Measurements from ENCODE around the gene TDRKH. TPM values are rescaled to one million over a fixed set of nuclear protein-coding genes. Genes with fewer than 3 reads are reported as not detected.

TDRKH gene
- total RNA-seq, 1 experiment from 2014 or later: 25.7 TPM

- Mint-ChIP-seq H3K9me3 (ENCODE audit: low read depth, unreplicated experiment) (no peaks in the 10 kb centered on the region), H3K4me1 (ENCODE audit: low read depth, unreplicated experiment) (peaks cover 41% of the 10 kb centered on the region), H3K4me3 (ENCODE audit: low read depth, unreplicated experiment) (no peak overlapping the region), H3K27ac (ENCODE audit: unreplicated experiment) (no peak overlapping the region), H3K36me3 (ENCODE audit: insufficient read depth, unreplicated experiment) (no peaks in the 10 kb centered on the region), H3K27me3 (ENCODE audit: unreplicated experiment) (peaks cover 28% of the 10 kb centered on the region)
- no TSS peak for BruUV-seq (replicated peaks)
- DNase-seq: no peak
- CTCF ChIA-PET: interaction anchor here (0.6 to 0.7 kb wide), 3 partner anchors 40 to 188 kb away, joined by 3 to 13 read pairs (median 9); no protein-coding TSS in a partner anchor
- intact Hi-C loops (cut with micrococcal nuclease; ENCODE audit: unreplicated experiment): no loop called here
- no peak for TF ChIP-seq CTCF (IDR thresholded peaks at IDR 0.05; ENCODE audit: unreplicated experiment)
Observed at GRCh38 chr1:151827853-151828252, 37.6 kb upstream of the TDRKH start.

DNA sequence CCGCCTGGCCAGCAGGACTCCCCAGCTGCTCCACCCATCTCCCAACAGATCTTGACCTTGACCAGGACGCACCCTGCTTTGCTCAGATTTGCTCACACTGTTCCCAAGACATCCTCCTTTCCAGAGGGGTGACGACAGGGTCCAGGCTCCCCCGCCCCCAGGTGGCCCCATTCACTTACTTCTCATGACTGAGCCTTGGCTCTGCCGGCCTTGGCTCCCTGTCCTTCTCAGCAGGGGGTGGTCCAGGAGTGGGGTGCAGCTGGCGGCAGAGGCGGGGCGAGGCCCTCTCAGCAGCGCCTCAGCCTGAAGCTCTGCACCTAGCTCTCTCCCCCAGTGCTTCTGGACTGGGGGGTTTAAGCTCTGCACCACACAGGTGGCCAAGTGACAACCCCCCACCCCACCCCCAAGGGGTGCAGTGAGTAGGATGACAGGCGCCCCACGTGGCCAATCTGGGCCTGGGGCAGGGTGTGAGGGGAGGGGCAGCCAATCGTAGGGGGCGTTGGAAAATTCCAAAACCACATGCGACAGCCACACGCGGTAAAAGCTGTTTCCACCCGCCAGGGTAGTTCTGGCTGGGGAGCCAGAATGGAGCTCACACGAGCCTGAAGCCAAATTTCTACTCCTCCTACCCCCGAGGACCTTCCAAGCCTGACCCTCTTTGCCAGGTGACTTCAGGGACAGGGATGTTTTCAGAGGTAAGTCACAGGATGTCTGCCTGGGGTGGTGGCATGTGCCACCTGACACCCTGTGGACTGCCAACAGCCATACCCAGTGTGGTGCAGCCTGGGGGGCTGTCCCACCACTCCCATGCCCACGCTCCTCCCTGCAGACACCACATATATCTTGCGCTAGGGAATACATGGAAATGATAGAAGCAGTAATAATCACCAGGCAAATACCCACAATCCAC is 35.7 kb upstream of the TDRKH start:
- Mint-ChIP-seq H3K27ac (ENCODE audit: unreplicated experiment) (no peak overlapping the region), H3K27me3 (ENCODE audit: unreplicated experiment) (peaks cover 40% of the 10 kb centered on the region), H3K36me3 (ENCODE audit: insufficient read depth, unreplicated experiment) (no peaks in the 10 kb centered on the region), H3K9me3 (ENCODE audit: low read depth, unreplicated experiment) (no peaks in the 10 kb centered on the region), H3K4me1 (ENCODE audit: low read depth, unreplicated experiment) (peaks cover 23% of the 10 kb centered on the region), H3K4me3 (ENCODE audit: low read depth, unreplicated experiment) (no peak overlapping the region)
- intact Hi-C loops (cut with micrococcal nuclease; ENCODE audit: unreplicated experiment): no loop called here
- BruUV-seq (replicated peaks): no TSS peak
- TF ChIP-seq CTCF (IDR thresholded peaks at IDR 0.05; ENCODE audit: unreplicated experiment): no peak
- DNase-seq: no peak
- CTCF ChIA-PET: interaction anchor here (0.6 kb wide), 2 partner anchors 279 to 335 kb away, joined by 3 read pairs; no protein-coding TSS in a partner anchor

GRCh38 chr1:151825204-151825603 is 34.9 kb upstream of the TDRKH start:
- TF ChIP-seq CTCF (IDR thresholded peaks at IDR 0.05; ENCODE audit: unreplicated experiment): no peak
- H3K36me3 Mint-ChIP-seq (ENCODE audit: insufficient read depth, unreplicated experiment): no peaks in the 10 kb centered on the region
- CTCF ChIA-PET: no interaction called here
- peaks cover 40% of the 10 kb centered on the region for H3K27me3 Mint-ChIP-seq (ENCODE audit: unreplicated experiment)
- BruUV-seq (replicated peaks): no TSS peak
- no peak overlapping the region for H3K27ac Mint-ChIP-seq (ENCODE audit: unreplicated experiment)
- peaks cover 21% of the 10 kb centered on the region for H3K4me1 Mint-ChIP-seq (ENCODE audit: low read depth, unreplicated experiment)
- DNase-seq: no peak
- intact Hi-C loops (cut with micrococcal nuclease; ENCODE audit: unreplicated experiment): no loop called here
- H3K4me3 Mint-ChIP-seq (ENCODE audit: low read depth, unreplicated experiment): no peak overlapping the region
- H3K9me3 Mint-ChIP-seq (ENCODE audit: low read depth, unreplicated experiment): no peaks in the 10 kb centered on the region

DNA sequence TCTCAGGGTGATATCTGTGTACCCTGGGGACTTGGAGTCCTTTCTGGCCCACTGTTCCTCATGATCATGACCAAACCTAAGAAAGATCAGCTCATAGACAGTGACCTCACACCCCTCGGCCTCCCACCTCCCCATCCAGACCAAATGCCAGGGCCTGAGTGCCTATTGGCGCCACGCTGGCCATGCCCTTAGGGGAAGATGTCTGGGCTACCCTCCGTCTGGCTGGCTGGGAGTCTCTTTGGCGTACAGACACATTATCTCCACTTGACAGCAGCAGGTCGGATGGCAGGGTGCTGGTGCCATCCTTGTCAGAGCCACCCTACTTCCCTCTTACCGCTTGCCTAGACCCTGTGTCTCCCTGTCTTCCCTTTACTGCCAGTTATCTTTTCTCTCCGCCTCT is 32.9 kb upstream of the TDRKH start:
- no peak for DNase-seq
- intact Hi-C loops (cut with micrococcal nuclease; ENCODE audit: unreplicated experiment): no loop called here
- Mint-ChIP-seq H3K36me3 (ENCODE audit: insufficient read depth, unreplicated experiment) (no peaks in the 10 kb centered on the region), H3K27ac (ENCODE audit: unreplicated experiment) (no peak overlapping the region), H3K4me3 (ENCODE audit: low read depth, unreplicated experiment) (no peak overlapping the region), H3K27me3 (ENCODE audit: unreplicated experiment) (peaks cover 40% of the 10 kb centered on the region), H3K4me1 (ENCODE audit: low read depth, unreplicated experiment) (peaks cover 8% of the 10 kb centered on the region), H3K9me3 (ENCODE audit: low read depth, unreplicated experiment) (no peaks in the 10 kb centered on the region)
- no TSS peak for BruUV-seq (replicated peaks)
- CTCF ChIA-PET: no interaction called here
- TF ChIP-seq CTCF (IDR thresholded peaks at IDR 0.05; ENCODE audit: unreplicated experiment): no peak

All from Calu3 (cell line).